GM12873 (cell line): Measurements from ENCODE around the gene GSE1.

Source experiments
- CTCF ChIP-seq: IDR thresholded peaks from 2 replicates; pipeline ENCODE4 v1.5.1; 2012; ENCODE audit warnings: low read depth, mild to moderate bottlenecking, moderate library complexity, low read length, control low read depth; ENCODE audit not compliant: insufficient read depth; ENCODE audit errors: missing control alignments

The GSE1 gene

DNA sequence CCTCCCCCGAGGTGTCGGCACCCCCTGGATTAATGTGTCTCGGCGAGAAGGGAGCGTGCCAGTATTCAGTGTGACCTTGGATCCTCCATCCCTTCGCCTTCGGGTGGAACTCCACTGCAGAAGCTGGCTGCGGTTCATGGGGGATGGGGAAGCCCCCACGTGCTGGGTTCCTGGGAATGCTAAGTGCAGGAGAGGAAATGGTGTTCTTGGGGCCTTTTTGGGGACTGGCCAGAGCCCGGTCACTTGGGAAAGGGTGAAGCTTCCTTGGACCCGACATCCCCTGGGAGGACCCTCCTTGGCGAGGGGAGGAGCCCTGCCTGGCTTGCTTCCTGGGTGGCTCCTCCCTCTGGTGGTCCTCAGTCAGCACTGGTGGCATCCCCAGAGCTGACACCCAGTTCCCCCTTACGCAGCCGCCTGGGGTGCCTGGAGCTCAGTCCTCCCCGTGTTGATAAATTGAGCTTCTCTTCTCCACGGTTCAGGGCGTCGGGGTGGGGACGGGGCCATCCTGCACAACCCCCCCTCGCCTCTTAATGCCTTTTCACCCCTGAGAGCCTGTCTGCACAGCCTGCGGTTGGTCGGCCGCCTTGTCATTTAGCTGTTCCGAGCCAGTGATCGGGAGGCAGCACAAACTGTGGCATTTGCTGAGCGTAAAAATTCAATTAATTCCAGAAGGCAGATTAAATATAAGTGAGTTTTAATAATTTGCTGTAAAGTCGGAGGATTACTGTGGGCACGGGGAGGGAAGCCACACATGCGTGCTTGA, 30.7 kb upstream of the GSE1 start:
- no peak for TF ChIP-seq CTCF

- TF ChIP-seq CTCF = no peak
Observed at GRCh38 chr16:85583491-85584181, 29.5 kb upstream of the GSE1 start.

DNA sequence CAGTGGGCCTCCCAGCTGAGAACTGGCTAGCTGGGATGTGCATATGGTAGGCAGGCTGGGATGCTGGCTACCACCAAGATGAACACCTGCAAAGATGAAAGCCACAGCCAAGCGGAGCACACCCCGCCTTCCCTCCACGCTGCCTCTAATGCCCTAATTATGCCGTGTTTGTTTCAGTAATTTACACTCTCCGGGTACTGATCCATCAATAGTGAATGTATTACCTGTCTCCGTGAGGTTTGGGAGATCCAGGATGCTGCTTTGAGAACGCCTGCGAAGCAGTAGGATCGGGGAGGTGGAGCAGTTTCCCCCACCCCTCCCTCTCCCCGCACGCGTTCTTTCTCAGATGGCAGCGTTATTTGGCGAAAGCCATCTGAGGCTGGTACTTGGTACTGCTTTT, 28.9 kb upstream of the GSE1 start:
- TF ChIP-seq CTCF = no peak

GRCh38 chr16:85584819-85585282, 28.3 kb upstream of the GSE1 start:
- no peak for TF ChIP-seq CTCF

DNA sequence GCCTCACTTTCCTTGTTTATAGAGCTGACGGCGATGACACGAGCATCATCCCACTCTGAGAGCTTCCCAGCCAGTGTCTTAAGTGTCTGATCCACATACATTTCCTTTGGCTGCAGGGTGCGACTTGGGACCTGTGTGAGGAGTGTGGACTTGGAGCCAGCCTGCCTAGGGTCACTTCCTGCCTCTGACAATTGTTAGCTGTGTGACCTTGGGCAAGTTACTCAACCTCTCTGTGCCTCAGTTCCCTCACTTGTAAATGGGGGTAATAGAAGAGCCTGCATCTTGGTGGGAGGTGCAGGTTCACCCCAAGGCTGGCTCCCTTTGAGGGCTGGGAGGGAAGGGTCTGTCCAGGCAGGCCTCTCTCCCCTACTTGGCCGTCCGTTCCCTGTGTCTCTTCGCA, 27.4 kb upstream of the GSE1 start:
- no peak for TF ChIP-seq CTCF

DNA sequence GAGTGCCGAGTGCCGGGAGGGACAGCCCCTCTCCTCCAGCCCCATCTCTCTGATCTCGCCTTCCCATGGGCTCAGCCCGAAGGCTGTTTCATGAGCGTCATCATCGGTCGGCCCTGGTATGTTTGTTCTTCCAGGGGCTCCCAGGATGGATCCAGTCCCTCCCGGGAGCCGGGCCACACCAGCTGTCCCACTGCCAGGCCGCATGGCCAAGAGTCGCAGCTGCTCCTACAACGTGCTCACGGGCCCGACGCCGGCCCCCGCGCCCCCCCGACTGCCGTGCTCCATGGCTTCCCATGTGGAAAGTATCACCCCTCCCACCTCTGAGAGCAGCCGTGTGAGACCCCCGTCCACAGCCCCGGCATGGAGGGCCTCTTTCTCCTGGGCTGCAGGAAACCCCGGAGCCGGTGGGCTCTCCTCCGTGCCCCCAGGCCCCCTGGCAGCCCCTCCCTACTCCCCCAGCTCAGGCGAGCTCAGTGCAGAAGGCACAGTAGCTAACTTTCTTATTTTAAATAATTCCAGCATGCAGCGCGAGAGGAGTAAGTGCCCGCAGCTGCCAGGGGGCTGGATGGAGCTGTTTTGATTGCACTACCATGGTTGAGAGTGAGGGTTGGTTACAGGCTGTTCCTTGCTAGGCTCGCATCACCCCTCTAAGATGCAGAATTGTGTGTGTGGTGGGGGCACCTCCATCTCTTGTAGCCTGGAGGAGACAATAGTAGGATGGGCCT, 26.6 kb upstream of the GSE1 start:
- TF ChIP-seq CTCF = no peak
